H1 (cell line): ENCODE data around the gene GPR35. TPM values are rescaled to one million over a fixed set of nuclear protein-coding genes. Genes with fewer than 3 reads are reported as not detected.

Source experiments
- CTCF ChIA-PET: fragments of 300-600 bp; sonication (Branson Sonifier 250); formaldehyde crosslinking; loops from one replicate; lab custom pipeline; 2021; ENCODE audit not compliant: partially characterized antibody; lab: Charles Lee
- POLR2A ChIA-PET: fragments of 300-600 bp; sonication (Branson Sonifier 250); formaldehyde crosslinking; loops from one replicate; lab custom pipeline; 2021; ENCODE audit warnings: inconsistent platforms; ENCODE audit not compliant: partially characterized antibody; lab: Charles Lee
- DNase-seq, 2 experiments: peaks; one replicate each; pipeline versions ENCODE4 v3.0.0 to v3.0.0-alpha.2; 2010 to 2022; ENCODE audit warnings: low spot score in 2 of 2, low read depth in 1 of 2, mixed read lengths in 1 of 2
- FAIRE-seq: peaks from 2 replicates; lab custom pipeline; 2011; peaks lifted over from hg19 to GRCh38; lab: Jason Lieb, UNC
- H2AFZ ChIP-seq: 2 replicates; pipeline ENCODE4 v1.8.1; 2012; ENCODE audit warnings: low read length, inconsistent platforms
- H2AK5ac ChIP-seq: 2 replicates; pipeline ENCODE4 v1.6.1; 2013; ENCODE audit warnings: low read depth, low read length
- H2BK120ac ChIP-seq: replicated peaks from 2 replicates; pipeline ENCODE3; 2013; ENCODE audit warnings: low read depth, low read length, inconsistent platforms
- H2BK12ac ChIP-seq: 2 replicates; pipeline ENCODE4 v1.6.1; 2013; ENCODE audit warnings: low read depth, low read length
- H2BK15ac ChIP-seq: 2 replicates; pipeline ENCODE4 v1.6.1; 2013; ENCODE audit warnings: low read length
- H2BK20ac ChIP-seq: 2 replicates; pipeline ENCODE4 v1.6.1; 2013; ENCODE audit warnings: low read length
- H2BK5ac ChIP-seq: 2 replicates; pipeline ENCODE4 v1.6.1; 2013; ENCODE audit warnings: low read depth, low read length
- H3K14ac ChIP-seq: 2 replicates; pipeline ENCODE4 v1.6.1; 2013; ENCODE audit warnings: inconsistent platforms; ENCODE audit not compliant: insufficient read length
- H3K18ac ChIP-seq: 2 replicates; pipeline ENCODE4 v1.6.1; 2013; ENCODE audit warnings: low read length; ENCODE audit errors: extremely low read depth
- H3K23ac ChIP-seq: 2 replicates; pipeline ENCODE4 v1.6.1; 2013; ENCODE audit warnings: inconsistent platforms; ENCODE audit not compliant: insufficient read length
- H3K23me2 ChIP-seq: 2 replicates; pipeline ENCODE4 v1.6.1; 2013; ENCODE audit warnings: low read depth, low read length
- H3K27ac ChIP-seq: 2 replicates; pipeline ENCODE4 v1.6.1; 2011; ENCODE audit warnings: low read depth, low read length, inconsistent platforms
- H3K27me3 ChIP-seq, 4 experiments: replicated peaks in 1 of 4; 1 replicate in 1 of 4; 2 replicates in 3 of 4; pipeline versions ENCODE4 v1.6.1 to v1.8.1; 2011 to 2013; ENCODE audit warnings: low read length in 3 of 4, mild to moderate bottlenecking in 3 of 4, inconsistent platforms in 2 of 4, mixed read lengths in 2 of 4, moderate library complexity in 1 of 4; ENCODE audit not compliant: control insufficient read depth in 3 of 4, insufficient read depth in 3 of 4; ENCODE audit errors: extremely low read depth in 1 of 4
- H3K36me3 ChIP-seq, 4 experiments: 2 replicates each; pipeline versions ENCODE4 v1.6.1 to v1.8.1; 2011 to 2013; ENCODE audit warnings: mild to moderate bottlenecking in 4 of 4, low read length in 3 of 4, moderate library complexity in 2 of 4, control low read depth in 1 of 4, inconsistent platforms in 1 of 4; ENCODE audit not compliant: insufficient read depth in 4 of 4, control insufficient read depth in 2 of 4
- H3K4ac ChIP-seq: replicated peaks from 2 replicates; pipeline ENCODE3; 2013; ENCODE audit warnings: low read length, low read depth, mixed read lengths, inconsistent platforms; ENCODE audit not compliant: insufficient read length
- H3K4me1 ChIP-seq, 4 experiments: replicated peaks in 1 of 4; 1 replicate in 1 of 4; 2 replicates in 3 of 4; pipeline versions ENCODE4 v1.6.1 to v1.8.1; 2011 to 2013; ENCODE audit warnings: low read length in 3 of 4, inconsistent platforms in 2 of 4, mixed read lengths in 1 of 4; ENCODE audit not compliant: insufficient read depth in 4 of 4, control insufficient read depth in 3 of 4
- H3K4me2 ChIP-seq, 2 experiments: 2 replicates each; pipeline versions ENCODE4 v1.6.1 to v1.8.1; 2011 to 2013; ENCODE audit warnings: low read depth in 2 of 2, low read length in 2 of 2, control low read depth in 1 of 2, inconsistent platforms in 1 of 2, mild to moderate bottlenecking in 1 of 2; ENCODE audit not compliant: insufficient read depth in 1 of 2
- H3K4me3 ChIP-seq, 4 experiments: fragments of 200-600, 300-600 bp in 1 of 4; sonication (generic), shearing (Covaris generic), sonication (Bioruptor Twin) in 1 of 4; 2 replicates each; pipeline versions ENCODE4 v1.5.1 to v1.8.1; 2011 to 2016; ENCODE audit warnings: low read length in 4 of 4, low read depth in 3 of 4, control low read depth in 2 of 4, inconsistent platforms in 2 of 4, mild to moderate bottlenecking in 2 of 4, mixed read lengths in 1 of 4, moderate library complexity in 1 of 4; ENCODE audit not compliant: insufficient read depth in 2 of 4; ENCODE audit errors: extremely low read depth in 1 of 4
- H3K56ac ChIP-seq: replicated peaks from 2 replicates; pipeline ENCODE3; 2013; ENCODE audit warnings: low read depth, mild to moderate bottlenecking, mixed read lengths, low read length, inconsistent platforms; ENCODE audit not compliant: insufficient read length
- H3K79me1 ChIP-seq: 2 replicates; pipeline ENCODE4 v1.6.1; 2013; ENCODE audit warnings: low read depth, low read length, control low read depth
- H3K79me2 ChIP-seq, 2 experiments: 2 replicates each; pipeline versions ENCODE4 v1.6.1 to v1.8.1; 2012 to 2013; ENCODE audit warnings: low read length in 2 of 2, mild to moderate bottlenecking in 2 of 2, inconsistent platforms in 1 of 2; ENCODE audit not compliant: insufficient read depth in 2 of 2, control insufficient read depth in 1 of 2
- H3K9ac ChIP-seq, 4 experiments: replicated peaks in 1 of 4; 1 replicate in 1 of 4; 2 replicates in 3 of 4; pipeline versions ENCODE4 v1.6.1 to v1.8.1; 2011 to 2013; ENCODE audit warnings: low read depth in 3 of 4, low read length in 3 of 4, control low read depth in 2 of 4, mild to moderate bottlenecking in 2 of 4, moderate library complexity in 2 of 4, inconsistent platforms in 1 of 4; ENCODE audit errors: extremely low read depth in 1 of 4
- H3K9me3 ChIP-seq, 2 experiments: 2 replicates each; pipeline versions ENCODE4 v1.6.1 to v1.8.1; 2012 to 2013; ENCODE audit warnings: mild to moderate bottlenecking in 2 of 2, moderate library complexity in 2 of 2, control low read depth in 1 of 2, inconsistent platforms in 1 of 2, low read depth in 1 of 2, low read length in 1 of 2, mixed read lengths in 1 of 2; ENCODE audit not compliant: insufficient read depth in 2 of 2
- H4K20me1 ChIP-seq, 2 experiments: replicated peaks in 1 of 2; 2 replicates each; pipeline versions ENCODE3 to v1.8.1; 2011 to 2013; ENCODE audit warnings: inconsistent platforms in 2 of 2, low read length in 2 of 2, mild to moderate bottlenecking in 1 of 2; ENCODE audit not compliant: insufficient read depth in 2 of 2, control insufficient read depth in 1 of 2
- H4K5ac ChIP-seq: 2 replicates; pipeline ENCODE4 v1.6.1; 2013; ENCODE audit warnings: low read length, low read depth, mixed read lengths, inconsistent platforms; ENCODE audit not compliant: insufficient read length
- H4K8ac ChIP-seq: 2 replicates; pipeline ENCODE4 v1.8.0; 2013; ENCODE audit warnings: mild to moderate bottlenecking, moderate library complexity, low read length, inconsistent platforms; ENCODE audit not compliant: insufficient read depth; ENCODE audit errors: extremely low read depth
- H4K91ac ChIP-seq: replicated peaks from 2 replicates; pipeline ENCODE3; 2013; ENCODE audit warnings: low read length, mixed read lengths, inconsistent platforms; ENCODE audit not compliant: insufficient read length
- CHD2 ChIP-seq: IDR thresholded peaks from 2 replicates; pipeline ENCODE4 v1.6.1; 2012; ENCODE audit warnings: low read length, improper control_type of control experiment
- EZH2 ChIP-seq: fragments of 200-600 bp; sonication (generic); IDR thresholded peaks from 2 replicates; pipeline ENCODE4 v1.7.1; 2012; ENCODE audit warnings: low read depth, mild to moderate bottlenecking, moderate library complexity, low read length, inconsistent platforms; ENCODE audit not compliant: severe bottlenecking
- JUND ChIP-seq: IDR thresholded peaks from 2 replicates; pipeline ENCODE4 v1.6.1; 2011; ENCODE audit warnings: mild to moderate bottlenecking, improper control_type of control experiment, low read length
- RAD21 ChIP-seq, 2 experiments: IDR thresholded peaks in 1 of 2; conservative IDR thresholded peaks in 1 of 2; 2 replicates each; pipeline ENCODE4 v1.6.1; 2011; ENCODE audit warnings: low read depth in 2 of 2, low read length in 2 of 2, improper control_type of control experiment in 1 of 2, inconsistent platforms in 1 of 2, mild to moderate bottlenecking in 1 of 2, moderate library complexity in 1 of 2
- WGBS, 2 experiments: shearing (Covaris generic) in 1 of 2; methylation state at CpG; one replicate each; pipeline versions ENCODE4 v1.1.6 to v1.1.7; 2013 to 2015; ENCODE audit warnings: low lambda C conversion rate in 2 of 2, mixed read lengths in 2 of 2, inconsistent platforms in 1 of 2, low coverage in 1 of 2, missing lambda C conversion rate in 1 of 2; ENCODE audit not compliant: insufficient replicate concordance in 2 of 2, insufficient coverage in 1 of 2, insufficient read length in 1 of 2; ENCODE audit errors: extremely low coverage in 1 of 2, missing lambda C conversion rate in 1 of 2; 5-methylcytosine and 5-hydroxymethylcytosine counted together
- polyA plus RNA-seq, 7 experiments: library from polyadenylated mRNA; depleted of rRNA in 3 of 7; stranded (reverse) in 5 of 7; unstranded in 2 of 7; fragments of >200 nt in 5 of 7; fragments of 200-250 nt in 2 of 7; gene quantifications; 1 replicate in 5 of 7; 2 replicates in 1 of 7; 4 replicates in 1 of 7; pipeline versions ENCODE4 v1.2.1 to v1.2.3, GENCODE V29; 2011 to 2013; ENCODE audit warnings: missing spikeins in 2 of 7, mixed read lengths in 2 of 7
- total RNA-seq: library from RNA; stranded (reverse); fragmentation: NEBNext Ultra II Directional; extraction: Animal tissue kit (Norgen Biotek cat#: 25700); gene quantifications from 2 replicates; pipeline ENCODE4 v1.2.1, GENCODE V29; 2021

The GPR35 gene
- total and polyA plus RNA-seq, 2 of the 8 experiments (the other 6 are each of a cell fraction or from before 2014, with no cell fraction given): 0.47 TPM; not detected in 1

DNA sequence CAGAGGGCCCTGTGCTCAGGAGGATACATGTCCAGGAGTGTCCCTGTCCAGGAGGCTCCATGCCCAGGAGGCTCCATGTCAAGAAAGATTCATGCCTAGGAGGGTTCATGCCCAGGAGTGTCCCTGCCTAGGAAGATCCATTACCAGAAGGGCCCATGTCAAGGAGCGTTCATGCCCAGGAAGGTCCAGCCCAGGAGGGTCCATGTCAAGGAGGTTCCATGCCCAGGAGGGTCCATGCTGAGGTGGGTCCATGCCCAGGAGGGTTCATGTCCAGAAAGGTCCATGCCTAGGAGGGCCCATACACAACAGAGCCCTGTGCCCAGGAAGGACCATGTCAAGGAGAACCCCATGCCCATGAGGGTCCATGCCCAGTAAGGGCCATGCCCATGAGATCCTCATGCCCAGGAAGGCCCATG, 7.0 kb downstream of the GPR35 start:
- Histone ChIP-seq H3K4ac (no peak overlapping the region), H2BK5ac (no peak overlapping the region), H3K18ac (no peak overlapping the region), H3K4me3 (no peak overlapping the region), H3K14ac (no peak overlapping the region), H2AFZ (no peak overlapping the region), H4K5ac (no peak overlapping the region), H3K4me1 (no peaks in the 10 kb centered on the region; a peak in 1 of 7 replicates), H2BK20ac (no peak overlapping the region), H3K27ac (no peak overlapping the region), H3K36me3 (no peaks in the 10 kb centered on the region), H3K56ac (no peak overlapping the region), H3K9me3 (peaks cover 32 to 64% of the 10 kb centered on the region in 2 experiments), H4K20me1 (no peaks in the 10 kb centered on the region), H3K23me2 (no peaks in the 10 kb centered on the region), H2AK5ac (no peak overlapping the region), H2BK15ac (no peak overlapping the region), H3K23ac (no peak overlapping the region), H3K4me2 (no peak overlapping the region), H3K9ac (no peak overlapping the region), H2BK120ac (no peak overlapping the region), H3K79me2 (no peaks in the 10 kb centered on the region), H2BK12ac (no peak overlapping the region), H4K8ac (no peak overlapping the region), H3K79me1 (no peaks in the 10 kb centered on the region), H4K91ac (no peak overlapping the region), H3K27me3 (no peaks in the 10 kb centered on the region)
- FAIRE-seq (no peak), DNase-seq (no peak)
- ChIA-PET POLR2A (no interaction called here), CTCF (no interaction called here)
- WGBS, 2 experiments: no CpG with 5 or more reads among the region's 1 CpG
- TF ChIP-seq EZH2 (no peak), CHD2 (no peak), RAD21 (IDR thresholded peaks at IDR 0.05 in 1 of 2, conservative IDR thresholded peaks at IDR 0.05 in 1 of 2; ENCODE audit: low read depth in 2 of 2, low read length in 2 of 2) (no peak), JUND (no peak)
